K562 (cell line): ENCODE data around the gene SEC14L5. TPM values are rescaled to one million over a fixed set of nuclear protein-coding genes. Genes with fewer than 3 reads are reported as not detected.

Experiments
- ARID2 ChIP-seq: fragments of 450-650 bp; IDR thresholded peaks from 2 replicates; pipeline ENCODE4 v1.6.1; 2017; ENCODE audit warnings: antibody characterized with exemption, mild to moderate bottlenecking
- C11orf30 ChIP-seq: fragments of 450-650 bp; IDR thresholded peaks from 2 replicates; pipeline ENCODE4 v1.6.1; 2016; ENCODE audit warnings: low read depth, mild to moderate bottlenecking
- EGR1 ChIP-seq: fragments of 450-650 bp; conservative IDR thresholded peaks from 2 replicates; pipeline ENCODE4 v1.6.1; 2017; ENCODE audit warnings: mild to moderate bottlenecking
- ELK3 ChIP-seq: fragments of 450-650 bp; formaldehyde crosslinking; IDR thresholded peaks from 2 replicates; pipeline ENCODE4 v1.4.0; 2020; ENCODE audit warnings: mild to moderate bottlenecking
- FOXA3 ChIP-seq, 2 experiments: fragments of 450-650 bp in 1 of 2; sonication (generic) in 1 of 2; formaldehyde crosslinking; IDR thresholded peaks in 1 of 2; conservative IDR thresholded peaks in 1 of 2; 2 replicates each; pipeline versions ENCODE4 v1.4.0 to v1.8.0; 2020 to 2022; ENCODE audit warnings: mild to moderate bottlenecking in 2 of 2, missing genetic modification reagents in 1 of 2
- KDM2B ChIP-seq: fragments of 250-450 bp; sonication (Bioruptor Pico); IDR thresholded peaks from 2 replicates; pipeline ENCODE4 v1.8.0; 2021; ENCODE audit warnings: mild to moderate bottlenecking, moderate library complexity
- KLF16 ChIP-seq: IDR thresholded peaks from 2 replicates; pipeline ENCODE4 v1.6.1; 2016; ENCODE audit warnings: antibody characterized with exemption
- MBD1 ChIP-seq: fragments of 250-450 bp; sonication (Bioruptor Pico); IDR thresholded peaks from 2 replicates; pipeline ENCODE4 v1.8.0; 2022; ENCODE audit warnings: inconsistent platforms
- MCM7 ChIP-seq, 2 experiments: fragments of 450-650 bp; IDR thresholded peaks; 2 replicates each; pipeline ENCODE4 v1.6.1; 2016 to 2018
- MED1 ChIP-seq: sonication (generic); formaldehyde crosslinking; IDR thresholded peaks from 2 replicates; pipeline ENCODE4 v1.8.1; 2023; ENCODE audit warnings: missing genetic modification reagents, borderline replicate concordance
- MEF2A ChIP-seq: IDR thresholded peaks from 2 replicates; pipeline ENCODE4 v1.6.1; 2011; ENCODE audit warnings: low read depth, mild to moderate bottlenecking, low read length, moderate library complexity; ENCODE audit not compliant: control insufficient read depth
- MYBL2 ChIP-seq, 2 experiments: fragments of 450-650 bp in 1 of 2; sonication (generic) in 1 of 2; formaldehyde crosslinking in 1 of 2; IDR thresholded peaks; 2 replicates each; pipeline versions ENCODE4 v1.6.1 to v1.8.1; 2017 to 2022; ENCODE audit warnings: borderline replicate concordance in 1 of 2, inconsistent platforms in 1 of 2, low read depth in 1 of 2, mild to moderate bottlenecking in 1 of 2, missing genetic modification reagents in 1 of 2, moderate library complexity in 1 of 2
- PCBP1 ChIP-seq: fragments of 200-400 bp; formaldehyde crosslinking; IDR thresholded peaks from 2 replicates; pipeline ENCODE4 v1.6.1; 2018; ENCODE audit warnings: mild to moderate bottlenecking, low read depth, low read length; ENCODE audit not compliant: poor library complexity, severe bottlenecking
- RUNX1 ChIP-seq: sonication (generic); IDR thresholded peaks from 2 replicates; pipeline ENCODE4 v1.6.1; 2016; ENCODE audit warnings: antibody characterized with exemption, low read depth
- SFPQ ChIP-seq: fragments of 200-400 bp; formaldehyde crosslinking; IDR thresholded peaks from 2 replicates; pipeline ENCODE4 v1.6.1; 2017; ENCODE audit warnings: mild to moderate bottlenecking, low read depth, low read length, moderate library complexity
- SIN3B ChIP-seq: fragments of 450-650 bp; IDR thresholded peaks from 2 replicates; pipeline ENCODE4 v1.6.1; 2017; ENCODE audit warnings: low read depth, mild to moderate bottlenecking, moderate library complexity
- SMARCC2 ChIP-seq: fragments of 450-650 bp; IDR thresholded peaks from 2 replicates; pipeline ENCODE4 v1.6.1; 2017; ENCODE audit warnings: antibody characterized with exemption, moderate library complexity, mild to moderate bottlenecking, low read depth
- TCF7L2 ChIP-seq: fragments of 150-350 bp; IDR thresholded peaks from 2 replicates; pipeline ENCODE4 v1.6.1; 2016; ENCODE audit warnings: low read depth, mild to moderate bottlenecking, low read length, moderate library complexity
- U2AF2 ChIP-seq: fragments of 200-400 bp; formaldehyde crosslinking; optimal IDR thresholded peaks from 2 replicates; pipeline ENCODE3; 2017; ENCODE audit warnings: low read depth, mild to moderate bottlenecking, low read length
- USF1 ChIP-seq: sonication (generic); formaldehyde crosslinking; IDR thresholded peaks from 2 replicates; pipeline ENCODE4 v1.9.0; 2022; ENCODE audit warnings: mild to moderate bottlenecking, missing genetic modification reagents
- ZNF589 ChIP-seq: fragments of 200-800 bp; sonication (Bioruptor generic); IDR thresholded peaks from 2 replicates; pipeline ENCODE4 v1.6.1; 2016; ENCODE audit warnings: low read depth, missing genetic modification characterization, missing compliant biosample characterization
- ZNF717 ChIP-seq: fragments of 250-450 bp; sonication (Bioruptor Pico); IDR thresholded peaks from 2 replicates; pipeline ENCODE4 v1.5.0; 2021
- ZNF780A ChIP-seq: fragments of 250-450 bp; sonication (Bioruptor Pico); IDR thresholded peaks from 2 replicates; pipeline ENCODE4 v1.5.0; 2021; ENCODE audit warnings: mild to moderate bottlenecking
- polyA plus RNA-seq, 8 experiments: library from polyadenylated mRNA; depleted of rRNA in 4 of 8; stranded (reverse) in 5 of 8; unstranded in 3 of 8; fragments of >200 nt; fragmentation: Nextera tagmentation in 2 of 8; fragmentation: Illumina TruSeq in 1 of 8; extraction: Ambion mirVana in 2 of 8; extraction: Trizol in 1 of 8; gene quantifications; 2 replicates each; pipeline versions ENCODE4 v1.2.1 to v1.2.3, GENCODE V29; 2011 to 2014; ENCODE audit warnings: inconsistent platforms in 1 of 8, missing spikeins in 1 of 8
- total RNA-seq, 7 experiments: library from RNA; depleted of rRNA in 6 of 7; stranded (reverse); fragments of >200 nt in 6 of 7; fragmentation: Illumina TruSeq in 2 of 7; extraction: Trizol in 2 of 7; gene quantifications; 2 replicates each; pipeline versions ENCODE4 v1.2.1 to v1.2.3, GENCODE V29; 2011 to 2021; ENCODE audit warnings: low replicate concordance in 1 of 7

Gene SEC14L5
- total and polyA plus RNA-seq, 9 of the 15 experiments (the other 6 are each of a cell fraction or from before 2014, with no cell fraction given): 0.11 TPM; not detected in 8

- TF ChIP-seq MBD1 (CRISPR knock-in tag) (no peak), FOXA3 (CRISPR knock-in tag; conservative IDR thresholded peaks at IDR 0.05 in 1 of 2, IDR thresholded peaks at IDR 0.05 in 1 of 2) (no peak), C11orf30 (peak; percentile 100), SMARCC2 (no peak), KDM2B (CRISPR knock-in tag) (no peak), MYBL2 (IDR thresholded peaks at IDR 0.05; ENCODE audit: low read depth) (no peak), MYBL2 (CRISPR knock-in tag; IDR thresholded peaks at IDR 0.05; ENCODE audit: borderline replicate concordance) (no peak), U2AF2 (no peak), KLF16 (no peak), MEF2A (no peak), TCF7L2 (no peak), PCBP1 (peak; percentile 50), ELK3 (CRISPR knock-in tag) (no peak), SFPQ (no peak), RUNX1 (no peak), MED1 (CRISPR knock-in tag) (no peak), MCM7 (IDR thresholded peaks at IDR 0.05) (no peak), ARID2 (no peak), EGR1 (no peak), USF1 (CRISPR knock-in tag) (peak; percentile 100), ZNF717 (CRISPR knock-in tag) (no peak), ZNF780A (CRISPR knock-in tag) (no peak), SIN3B (peak; percentile 100), ZNF589 (CRISPR knock-in tag) (no peak)
Observed at GRCh38 chr16:5033256-5034166, 75.4 kb downstream of the SEC14L5 start, which contains the start of gene NAGPA (continued).
